A673 (cell line): ENCODE measurements around the gene CASQ1.

Source experiments
- CTCF ChIP-seq: fragments of 300-800, 200-600 bp; sonication (generic); conservative IDR thresholded peaks from 2 replicates; pipeline ENCODE4 v1.5.1; 2017; ENCODE audit warnings: low read depth, mild to moderate bottlenecking, antibody characterized with exemption, low read length, moderate library complexity, mixed read lengths
- EZH2 ChIP-seq: fragments of 200-600 bp; sonication (generic); IDR thresholded peaks from 2 replicates; pipeline ENCODE4 v1.6.1; 2017; ENCODE audit warnings: borderline replicate concordance, low read depth, mild to moderate bottlenecking, mixed read lengths, antibody characterized with exemption, low read length; ENCODE audit not compliant: poor library complexity, severe bottlenecking

GRCh38 chr1:160148121-160148520, 42.3 kb upstream of the CASQ1 start:
- TF ChIP-seq CTCF (no peak), EZH2 (no peak)
